Measurements from ENCODE around the gene UBXN6.

UBXN6 gene

GRCh38 chr19:4437103-4437502 is 20.5 kb downstream of the UBXN6 start:
- no peak for DNase-seq

DNA sequence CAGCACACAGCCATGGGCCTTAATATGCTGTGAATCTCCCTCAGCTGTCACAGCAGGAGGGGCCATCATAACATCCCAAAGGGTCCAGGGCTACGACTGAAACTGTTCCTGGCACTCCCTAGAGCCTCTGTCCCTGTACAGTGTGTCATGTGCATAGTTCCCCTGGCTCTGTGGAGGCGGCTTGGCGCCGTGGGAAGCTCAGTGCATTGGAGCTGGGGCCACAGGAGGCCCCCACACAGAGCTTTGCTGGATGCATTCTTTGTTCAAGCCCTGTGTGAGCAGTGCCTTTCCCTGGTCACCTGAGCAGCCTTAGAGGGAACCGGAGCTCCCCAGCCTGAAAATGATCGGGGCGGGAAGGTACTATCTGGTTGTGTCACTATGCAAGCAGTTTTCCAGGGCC is 21.4 kb downstream of the UBXN6 start:
- DNase-seq, result no peak

DNA sequence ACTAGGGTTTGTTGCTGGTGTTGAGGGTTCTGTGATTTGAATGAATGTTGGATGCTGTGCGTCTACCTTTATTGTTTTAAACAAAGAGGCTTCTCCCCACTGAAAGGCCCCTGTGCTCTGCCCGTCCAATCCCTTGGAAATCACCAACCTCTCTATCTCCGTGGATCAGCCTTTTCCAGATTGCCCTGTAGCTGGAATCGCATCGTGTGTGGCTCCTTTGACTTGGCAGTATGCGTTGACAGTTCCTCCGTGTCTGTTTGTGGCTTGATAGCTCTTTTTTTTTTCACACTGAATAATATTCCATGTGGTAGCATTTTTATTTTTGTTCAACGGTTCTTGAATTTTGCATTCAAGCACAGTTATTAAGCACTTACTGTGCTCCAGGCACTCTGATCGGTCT is 23.2 kb downstream of the UBXN6 start:
- DNase-seq, result no peak

DNA sequence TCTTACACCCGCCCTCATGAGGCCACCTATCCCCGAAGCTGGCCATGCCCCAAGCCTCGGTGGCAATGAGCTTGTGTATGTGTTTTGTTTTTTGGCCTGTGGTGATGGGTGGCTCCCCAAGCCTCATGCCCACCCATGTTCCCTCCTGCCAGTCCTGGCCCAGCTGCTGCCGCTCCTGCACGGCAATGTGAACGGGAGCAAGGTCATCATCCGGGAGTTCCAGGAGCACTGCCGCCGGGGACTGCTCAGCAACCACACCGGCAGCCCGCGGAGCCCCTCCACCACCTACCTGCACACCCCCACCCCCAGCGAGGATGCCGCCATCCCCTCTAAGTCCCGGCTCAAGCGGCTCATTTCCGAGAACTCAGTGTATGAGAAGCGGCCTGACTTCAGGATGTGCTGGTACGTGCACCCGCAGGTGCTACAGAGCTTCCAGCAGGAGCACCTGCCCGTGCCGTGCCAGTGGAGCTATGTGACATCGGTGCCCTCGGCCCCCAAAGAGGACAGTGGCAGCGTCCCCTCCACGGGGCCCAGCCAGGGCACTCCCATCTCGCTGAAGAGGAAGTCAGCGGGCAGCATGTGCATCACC is 24.6 kb downstream of the UBXN6 start:
- no peak for DNase-seq

DNA sequence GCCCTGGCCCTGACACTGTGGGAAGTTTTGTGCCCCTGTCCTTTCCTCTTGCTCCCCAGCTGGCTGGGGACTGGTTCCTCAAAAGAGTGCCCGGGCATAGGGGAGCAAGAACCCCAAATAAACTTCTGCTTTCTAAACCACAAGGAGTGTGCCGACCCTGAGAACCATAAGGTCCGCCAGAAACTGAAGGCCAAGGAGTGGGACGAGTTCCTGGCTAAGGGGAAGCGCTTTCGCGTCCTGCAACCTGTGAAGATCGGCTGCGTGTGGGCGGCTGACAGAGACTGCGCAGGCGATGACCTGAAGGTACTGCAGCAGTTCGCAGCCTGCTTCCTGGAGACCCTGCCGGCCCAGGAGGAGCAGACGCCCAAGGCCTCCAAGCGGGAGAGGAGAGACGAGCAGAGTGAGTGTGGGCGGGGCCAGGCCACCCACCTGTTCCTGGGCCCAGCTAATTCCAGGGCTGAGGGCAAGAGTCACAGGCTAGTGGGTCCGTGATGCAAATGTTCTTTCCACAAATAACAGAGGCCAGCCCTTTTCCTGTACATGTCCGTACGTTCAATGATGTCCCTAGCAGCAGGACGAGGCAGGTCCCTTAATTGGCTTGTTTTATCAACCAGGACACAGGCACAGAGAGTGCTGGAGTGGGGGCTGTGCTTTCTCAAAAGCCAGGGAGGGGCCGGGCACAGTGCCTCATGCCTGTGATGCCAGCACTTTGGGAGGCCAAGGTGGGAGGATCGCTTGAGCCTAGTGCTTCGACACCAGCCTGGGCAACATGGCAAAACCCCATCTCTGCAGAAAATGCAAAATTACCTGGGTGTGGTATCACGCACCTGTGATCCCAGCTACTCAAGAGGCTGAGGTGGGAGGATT is 25.6 kb downstream of the UBXN6 start:
- no peak for DNase-seq

GRCh38 chr19:4431296-4431695 is 26.3 kb downstream of the UBXN6 start:
- no peak for DNase-seq

DNA sequence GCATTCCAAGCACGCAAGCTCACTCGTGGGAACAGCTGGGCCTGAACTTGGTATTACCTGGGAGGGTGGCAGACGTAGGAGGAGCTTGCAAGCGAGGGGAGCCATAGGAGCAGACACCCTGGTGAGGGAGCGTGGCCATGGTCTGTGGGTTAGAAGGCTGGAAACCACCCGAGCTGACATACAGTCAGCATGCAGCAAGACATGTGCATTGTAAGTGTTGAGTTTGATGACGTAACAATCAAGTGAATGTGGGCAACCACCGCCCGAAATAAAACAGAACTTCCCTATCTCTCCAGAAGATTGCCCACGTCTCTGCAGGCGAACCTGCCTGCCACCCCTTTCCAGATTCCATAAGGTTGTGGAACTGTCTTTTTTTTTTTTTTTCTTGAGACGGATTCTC is 26.8 kb downstream of the UBXN6 start:
- DNase-seq, result no peak

GRCh38 chr19:4429771-4430171 is 27.8 kb downstream of the UBXN6 start:
- no peak for DNase-seq

GRCh38 chr19:4429256-4429655 is 28.3 kb downstream of the UBXN6 start:
- no peak for DNase-seq

DNA sequence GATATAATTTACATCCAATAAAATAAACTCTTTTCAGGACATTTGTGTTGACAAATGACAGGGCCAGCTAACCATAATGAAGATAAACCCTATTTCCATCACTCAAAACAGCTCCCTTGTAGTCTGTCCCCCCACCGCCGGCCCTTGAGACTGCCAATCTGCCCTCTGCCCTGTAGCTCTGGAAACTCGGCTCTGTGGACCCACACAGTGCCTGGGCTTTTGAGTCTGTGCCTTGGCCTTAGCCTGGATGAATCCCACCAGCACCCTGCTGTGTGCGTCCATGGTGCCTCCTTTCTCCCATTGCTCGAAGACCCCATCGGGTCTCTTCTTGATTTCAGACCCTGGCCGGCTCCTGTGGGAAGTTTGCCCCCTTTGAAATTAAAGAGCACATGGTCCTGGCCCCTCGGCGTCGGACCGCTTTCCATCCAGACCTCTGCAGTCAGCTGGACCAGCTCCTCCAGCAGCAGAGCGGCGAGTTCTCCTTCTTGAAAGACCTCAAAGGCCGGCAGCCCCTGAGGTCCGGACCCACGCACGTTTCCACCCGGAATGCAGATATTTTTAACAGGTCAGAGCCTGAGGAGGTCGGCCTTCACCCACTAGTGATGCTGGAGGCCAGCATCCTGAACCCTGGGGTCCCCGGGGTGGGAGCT is 29.1 kb downstream of the UBXN6 start:
- no peak for DNase-seq

DNA sequence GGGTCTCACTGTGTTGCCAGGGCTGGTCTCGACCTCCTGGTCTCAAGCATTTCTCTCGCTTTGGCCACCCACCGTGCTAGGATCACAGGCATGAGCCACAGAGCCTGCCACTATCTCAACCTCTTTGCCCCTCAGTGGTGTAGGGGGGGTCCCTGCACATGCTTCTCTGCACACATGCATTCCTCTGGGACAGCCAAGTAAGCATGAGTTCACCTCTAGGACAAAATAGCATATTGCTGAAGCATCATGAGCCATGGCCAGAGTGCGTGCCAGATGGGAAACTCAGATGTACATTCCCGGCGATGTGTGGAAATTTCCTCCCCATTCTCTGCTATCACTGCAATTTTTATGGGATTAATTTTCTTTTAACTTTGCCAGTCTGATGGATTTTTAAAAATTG is 32.1 kb downstream of the UBXN6 start:
- no peak for DNase-seq

- no peak for DNase-seq
These were observed 34.0 kb downstream of the UBXN6 start for GRCh38 chr19:4423416-4424126.

DNA sequence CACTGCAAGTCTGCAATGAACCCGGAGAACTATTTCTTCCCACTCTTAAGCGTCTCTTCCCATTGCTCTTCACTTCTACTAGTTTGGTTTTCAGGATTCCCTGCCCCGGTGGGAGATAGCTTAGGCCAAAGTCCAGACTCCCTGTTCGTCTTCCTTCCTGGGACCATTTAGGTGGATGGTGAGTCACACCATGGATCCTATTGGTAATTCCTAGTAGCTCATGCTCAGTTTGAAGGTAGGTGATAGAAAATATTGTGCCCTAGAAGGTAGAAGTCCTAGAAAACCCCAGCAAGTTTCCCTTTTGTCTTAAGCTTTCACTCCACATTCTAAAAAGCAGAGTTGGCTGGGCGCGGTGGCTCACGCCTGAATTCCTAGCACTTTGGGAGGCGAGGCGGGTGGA is 41.3 kb downstream of the UBXN6 start:
- no peak for DNase-seq

GRCh38 chr19:4415352-4415751 is 42.2 kb downstream of the UBXN6 start:
- no peak for DNase-seq

GRCh38 chr19:4414800-4415321 is 42.7 kb downstream of the UBXN6 start:
- no peak for DNase-seq

GRCh38 chr19:4414144-4414799 is 43.3 kb downstream of the UBXN6 start:
- no peak for DNase-seq

GRCh38 chr19:4413588-4413987 is 44.0 kb downstream of the UBXN6 start:
- no peak for DNase-seq

GRCh38 chr19:4409123-4409933 is 48.3 kb downstream of the UBXN6 start:
- no peak for DNase-seq

GRCh38 chr19:4406626-4407025 is 51.0 kb downstream of the UBXN6 start:
- no peak for DNase-seq

- no peak for DNase-seq
These were observed 51.6 kb downstream of the UBXN6 start for GRCh38 chr19:4405977-4406376.

GRCh38 chr19:4403005-4403761 is 54.4 kb downstream of the UBXN6 start:
- DNase-seq, result no peak
